ENCODE data around the gene DIS3L. TPM values are rescaled to one million over a fixed set of nuclear protein-coding genes. Genes with fewer than 3 reads are reported as not detected.
A peak's percentile ranks its signal among the peaks of the same experiment; 100 is the strongest.
"Not testable (repeated sequence)": the region's sequence is repeated elsewhere in the genome, so short reads cannot be mapped to it uniquely, and the experiment has no call there.

DIS3L gene
- polyA plus RNA-seq (2013, experiment 1 of 2), result 8.3 TPM
- polyA plus RNA-seq (2013, experiment 2 of 2), result 7.3 TPM

DNA sequence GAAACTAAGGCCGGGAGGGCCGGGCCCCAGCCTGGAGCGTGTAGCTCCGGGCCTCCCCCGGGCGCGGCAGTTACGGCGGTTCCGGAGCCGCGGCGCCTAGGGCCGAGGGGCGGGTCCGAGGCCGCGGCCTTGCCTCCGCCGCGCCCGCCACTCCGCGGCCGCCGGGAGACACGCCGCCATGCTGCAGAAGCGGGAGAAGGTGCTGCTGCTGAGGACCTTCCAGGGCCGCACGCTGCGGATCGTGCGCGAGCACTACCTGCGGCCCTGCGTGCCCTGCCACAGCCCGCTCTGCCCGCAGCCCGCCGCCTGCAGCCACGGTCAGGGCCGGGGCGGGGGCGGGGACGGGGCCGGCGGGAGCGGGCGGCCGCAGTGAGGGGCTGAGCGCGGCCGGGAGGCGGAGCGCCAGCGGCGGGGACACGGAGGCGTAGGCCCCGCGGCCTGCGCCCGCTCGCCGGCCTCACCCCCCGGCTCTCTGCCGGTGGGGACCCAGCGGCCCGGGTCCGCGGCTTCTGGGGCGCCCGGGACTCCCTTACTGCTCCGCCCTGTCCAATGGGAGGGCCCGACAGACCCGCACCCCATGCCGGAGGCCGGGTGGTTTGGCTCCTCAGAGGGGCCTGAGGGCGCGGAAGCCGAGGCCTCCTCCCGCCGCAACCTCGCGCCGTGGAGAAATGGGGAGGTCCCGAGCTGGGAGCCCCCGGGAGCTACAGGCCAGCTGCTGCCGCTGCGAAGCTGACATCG is at the start of gene DIS3L:
TSS of gene DIS3L (plus strand) at position 150 of the 738 bp plus-strand sequence. CDS start at position 179, 29 bp downstream.
- Histone ChIP-seq H3K27me3 (ENCODE audit: control insufficient read depth in 1 of 2, insufficient read depth in 1 of 2, low read length in 2 of 2) (peaks cover 0 to 3% of the 10 kb centered on the region in 2 experiments), H2BK5ac (ENCODE audit: low read depth, low read length, poor library complexity, severe bottlenecking) (peak within 1 kb of the TSS; percentile 51)
- DNase-seq, result peak; percentile 60

DNA sequence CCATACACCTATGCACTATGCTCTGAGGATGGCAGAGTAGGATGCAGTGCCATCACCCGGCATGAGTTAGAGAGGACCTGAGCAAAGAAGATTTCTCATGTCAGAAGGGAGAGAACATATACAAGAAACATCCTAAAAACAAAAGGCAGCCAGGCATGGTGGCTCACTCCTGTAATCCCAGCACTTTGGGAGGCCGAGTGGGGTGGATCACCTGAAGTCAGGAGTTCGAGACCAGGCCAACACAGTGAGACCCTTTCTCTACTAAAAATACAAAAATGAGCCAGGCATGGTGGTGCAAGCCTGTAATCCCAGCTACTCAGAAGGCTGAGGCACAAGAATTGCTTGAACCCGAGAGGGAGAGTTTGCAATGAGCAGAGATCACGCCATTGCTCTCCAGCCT is 47.5 kb upstream of the DIS3L start:
- not testable (repeated sequence) for H2BK12ac ChIP-seq (ENCODE audit: low read length in 2 of 2); H3K4me3 ChIP-seq (ENCODE audit: insufficient read depth in 1 of 2, low read depth in 1 of 2, low read length in 2 of 2); H2BK120ac ChIP-seq (ENCODE audit: low read depth, low read length); H3K18ac ChIP-seq (ENCODE audit: low read depth in 1 of 2, low read length in 2 of 2); H2BK15ac ChIP-seq (ENCODE audit: low read depth, poor library complexity, severe bottlenecking); H2BK5ac ChIP-seq (ENCODE audit: low read depth, low read length, poor library complexity, severe bottlenecking); H3K79me1 ChIP-seq (replicated peaks; ENCODE audit: low read length, poor library complexity, severe bottlenecking); H2AFZ ChIP-seq (ENCODE audit: low read depth, low read length); H3K27ac ChIP-seq (ENCODE audit: low read length, poor library complexity, severe bottlenecking); H3K4me1 ChIP-seq (ENCODE audit: control insufficient read depth, insufficient read depth, low read depth, low read length); H4K91ac ChIP-seq (ENCODE audit: low read length); H3K4ac ChIP-seq (ENCODE audit: low read depth in 1 of 2, low read length in 2 of 2); H4K8ac ChIP-seq (ENCODE audit: low read length); H3K36me3 ChIP-seq (ENCODE audit: control insufficient read depth in 1 of 2, insufficient read depth in 2 of 2, low read depth in 1 of 2, low read length in 2 of 2); H3K14ac ChIP-seq (ENCODE audit: low read length in 2 of 2); DNase-seq; H3K4me2 ChIP-seq (ENCODE audit: low read length, poor library complexity, severe bottlenecking); H3K9ac ChIP-seq (ENCODE audit: low read length); H3K9me3 ChIP-seq (ENCODE audit: control insufficient read depth, low read length); H2AK5ac ChIP-seq (ENCODE audit: low read length, severe bottlenecking); H3K23ac ChIP-seq (ENCODE audit: low read length in 2 of 2)
- WGBS, result 86% methylated on average over 3 of the region's 5 CpGs
- peaks cover 78 to 85% of the 10 kb centered on the region in 2 experiments for H3K27me3 ChIP-seq (ENCODE audit: control insufficient read depth in 1 of 2, insufficient read depth in 1 of 2, low read length in 2 of 2)

More for the DNA sequence above, at the start of gene DIS3L:
- under 1% methylated on average over 86 of the region's 92 CpGs for WGBS
- Histone ChIP-seq H2AFZ (ENCODE audit: low read depth, low read length) (peak within 1 kb of the TSS; percentile 97), H3K4ac (ENCODE audit: low read depth in 1 of 2, low read length in 2 of 2) (peak within 1 kb of the TSS; percentile 6 to 90), H3K36me3 (ENCODE audit: control insufficient read depth in 1 of 2, insufficient read depth in 2 of 2, low read depth in 1 of 2, low read length in 2 of 2) (peaks cover 2 to 4% of the 10 kb centered on the region in 2 experiments), H3K14ac (ENCODE audit: low read length in 2 of 2) (peak within 1 kb of the TSS in 1 of 2 experiments; percentile 99), H3K9me3 (ENCODE audit: control insufficient read depth, low read length) (no peaks in the 10 kb centered on the region), H2BK120ac (ENCODE audit: low read depth, low read length) (peak within 1 kb of the TSS; percentile 84), H3K79me1 (replicated peaks; ENCODE audit: low read length, poor library complexity, severe bottlenecking) (peaks cover 8% of the 10 kb centered on the region), H3K4me3 (ENCODE audit: insufficient read depth in 1 of 2, low read depth in 1 of 2, low read length in 2 of 2) (peak within 1 kb of the TSS; percentile 85 to 92), H3K23ac (ENCODE audit: low read length in 2 of 2) (peak within 1 kb of the TSS; percentile 73 to 91), H3K4me1 (ENCODE audit: control insufficient read depth, insufficient read depth, low read depth, low read length) (peaks cover 8% of the 10 kb centered on the region), H3K27ac (ENCODE audit: low read length, poor library complexity, severe bottlenecking) (peak within 1 kb of the TSS; percentile 93), H4K8ac (ENCODE audit: low read length) (peak within 1 kb of the TSS; percentile 95), H3K4me2 (ENCODE audit: low read length, poor library complexity, severe bottlenecking) (peak within 1 kb of the TSS; percentile 99), H4K91ac (ENCODE audit: low read length) (peak within 1 kb of the TSS; percentile 93), H2AK5ac (ENCODE audit: low read length, severe bottlenecking) (peak within 1 kb of the TSS; percentile 66), H3K9ac (ENCODE audit: low read length) (peak within 1 kb of the TSS; percentile 90), H2BK12ac (ENCODE audit: low read length in 2 of 2) (peak within 1 kb of the TSS in 1 of 2 experiments; percentile 68), H2BK15ac (ENCODE audit: low read depth, poor library complexity, severe bottlenecking) (peak within 1 kb of the TSS; percentile 89), H3K18ac (ENCODE audit: low read depth in 1 of 2, low read length in 2 of 2) (peak within 1 kb of the TSS; percentile 96 to 99)

GRCh38 chr15:66246937-66247336 is 46.4 kb upstream of the DIS3L start:
- Histone ChIP-seq H3K27me3 (ENCODE audit: control insufficient read depth in 1 of 2, insufficient read depth in 1 of 2, low read length in 2 of 2) (peaks cover 80 to 85% of the 10 kb centered on the region in 2 experiments), H3K14ac (ENCODE audit: low read length in 2 of 2) (no peak overlapping the region), H2BK120ac (ENCODE audit: low read depth, low read length) (no peak overlapping the region), H3K4me3 (ENCODE audit: insufficient read depth in 1 of 2, low read depth in 1 of 2, low read length in 2 of 2) (no peak overlapping the region), H3K4me1 (ENCODE audit: control insufficient read depth, insufficient read depth, low read depth, low read length) (peaks cover 1% of the 10 kb centered on the region), H3K9me3 (ENCODE audit: control insufficient read depth, low read length) (no peaks in the 10 kb centered on the region), H2AK5ac (ENCODE audit: low read length, severe bottlenecking) (no peak overlapping the region), H4K8ac (ENCODE audit: low read length) (no peak overlapping the region), H3K9ac (ENCODE audit: low read length) (no peak overlapping the region), H2AFZ (ENCODE audit: low read depth, low read length) (no peak overlapping the region), H2BK12ac (ENCODE audit: low read length in 2 of 2) (no peak overlapping the region), H4K91ac (ENCODE audit: low read length) (no peak overlapping the region), H2BK5ac (ENCODE audit: low read depth, low read length, poor library complexity, severe bottlenecking) (no peak overlapping the region), H3K79me1 (replicated peaks; ENCODE audit: low read length, poor library complexity, severe bottlenecking) (no peaks in the 10 kb centered on the region), H3K27ac (ENCODE audit: low read length, poor library complexity, severe bottlenecking) (no peak overlapping the region), H3K18ac (ENCODE audit: low read depth in 1 of 2, low read length in 2 of 2) (no peak overlapping the region), H3K23ac (ENCODE audit: low read length in 2 of 2) (no peak overlapping the region), H3K36me3 (ENCODE audit: control insufficient read depth in 1 of 2, insufficient read depth in 2 of 2, low read depth in 1 of 2, low read length in 2 of 2) (no peaks in the 10 kb centered on the region), H3K4me2 (ENCODE audit: low read length, poor library complexity, severe bottlenecking) (no peak overlapping the region), H2BK15ac (ENCODE audit: low read depth, poor library complexity, severe bottlenecking) (no peak overlapping the region), H3K4ac (ENCODE audit: low read depth in 1 of 2, low read length in 2 of 2) (no peak overlapping the region)
- WGBS, result 20% methylated on average over 1 of the region's 1 CpG
- no peak for DNase-seq

DNA sequence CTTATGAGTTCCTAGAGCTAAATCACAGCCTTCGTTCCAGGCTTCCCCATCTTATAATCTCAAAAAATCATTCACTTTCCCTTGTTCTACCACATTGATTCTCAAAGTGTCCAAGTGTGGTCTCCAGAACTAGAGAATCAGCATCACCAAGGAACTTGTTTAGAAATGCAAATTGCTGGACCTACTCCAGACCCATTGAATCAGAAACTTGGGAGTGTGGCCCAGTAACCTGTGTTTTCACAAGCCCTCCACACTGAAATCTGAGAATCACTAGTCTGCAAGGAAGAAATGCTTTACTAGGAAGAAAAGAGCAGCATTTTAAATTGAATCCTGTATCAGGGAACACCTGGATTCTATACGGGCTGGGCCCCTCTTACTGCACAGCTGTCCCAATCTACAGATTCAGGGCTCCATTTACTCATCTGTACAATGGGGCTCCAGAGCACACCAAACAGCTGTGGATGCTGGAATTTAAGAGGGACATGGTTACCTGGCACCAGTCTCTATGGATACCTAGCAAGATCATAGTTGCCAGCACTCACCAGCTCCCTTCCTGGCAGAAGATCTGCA is 43.7 kb upstream of the DIS3L start:
- DNase-seq, result no peak
- Histone ChIP-seq H2AK5ac (ENCODE audit: low read length, severe bottlenecking) (no peak overlapping the region), H3K9ac (ENCODE audit: low read length) (no peak overlapping the region), H3K14ac (ENCODE audit: low read length in 2 of 2) (no peak overlapping the region), H2BK12ac (ENCODE audit: low read length in 2 of 2) (no peak overlapping the region), H2BK15ac (ENCODE audit: low read depth, poor library complexity, severe bottlenecking) (no peak overlapping the region), H3K23ac (ENCODE audit: low read length in 2 of 2) (no peak overlapping the region), H3K18ac (ENCODE audit: low read depth in 1 of 2, low read length in 2 of 2) (no peak overlapping the region), H2BK120ac (ENCODE audit: low read depth, low read length) (no peak overlapping the region), H3K4me2 (ENCODE audit: low read length, poor library complexity, severe bottlenecking) (no peak overlapping the region), H3K36me3 (ENCODE audit: control insufficient read depth in 1 of 2, insufficient read depth in 2 of 2, low read depth in 1 of 2, low read length in 2 of 2) (no peaks in the 10 kb centered on the region), H3K27me3 (ENCODE audit: control insufficient read depth in 1 of 2, insufficient read depth in 1 of 2, low read length in 2 of 2) (peaks cover 83 to 86% of the 10 kb centered on the region in 2 experiments), H2AFZ (ENCODE audit: low read depth, low read length) (no peak overlapping the region), H3K4me1 (ENCODE audit: control insufficient read depth, insufficient read depth, low read depth, low read length) (peaks cover 24% of the 10 kb centered on the region), H4K91ac (ENCODE audit: low read length) (no peak overlapping the region), H3K27ac (ENCODE audit: low read length, poor library complexity, severe bottlenecking) (no peak overlapping the region), H3K79me1 (replicated peaks; ENCODE audit: low read length, poor library complexity, severe bottlenecking) (no peaks in the 10 kb centered on the region), H3K4me3 (ENCODE audit: insufficient read depth in 1 of 2, low read depth in 1 of 2, low read length in 2 of 2) (no peak overlapping the region), H4K8ac (ENCODE audit: low read length) (no peak overlapping the region), H2BK5ac (ENCODE audit: low read depth, low read length, poor library complexity, severe bottlenecking) (no peak overlapping the region), H3K9me3 (ENCODE audit: control insufficient read depth, low read length) (no peaks in the 10 kb centered on the region), H3K4ac (ENCODE audit: low read depth in 1 of 2, low read length in 2 of 2) (no peak overlapping the region)
- WGBS, result 97% methylated on average over 2 of the region's 2 CpGs
